Sigmoid colon (tissue), 7 donors: ENCODE measurements around the gene PCSK7. TPM values are rescaled to one million over a fixed set of nuclear protein-coding genes. Genes with fewer than 3 reads are reported as not detected.

Experiments
- DNase-seq: peaks from one replicate; pipeline ENCODE4 v3.0.0-alpha.2; 2019
- H3K27ac ChIP-seq, 4 donors: fragments of 200-600 bp; sonication (generic); one replicate each; pipeline ENCODE4 v1.5.1; 2016 to 2019; ENCODE audit warnings: mild to moderate bottlenecking in 1 of 4
- H3K27me3 ChIP-seq, 3 donors: fragments of 200-600 bp; sonication (generic); one replicate each; pipeline ENCODE4 v1.5.1; 2019; ENCODE audit warnings: mild to moderate bottlenecking in 1 of 3
- H3K36me3 ChIP-seq, 4 donors: fragments of 200-600 bp; sonication (generic); one replicate each; pipeline ENCODE4 v1.5.1; 2016 to 2019
- H3K4me1 ChIP-seq, 4 donors: fragments of 200-600 bp; sonication (generic); one replicate each; pipeline ENCODE4 v1.5.1; 2017 to 2019
- H3K4me3 ChIP-seq, 4 donors: fragments of 200-600 bp; sonication (generic); one replicate each; pipeline ENCODE4 v1.5.1; 2017 to 2019; ENCODE audit warnings: mild to moderate bottlenecking in 2 of 4, moderate library complexity in 1 of 4
- H3K9me3 ChIP-seq, 4 donors: fragments of 200-600 bp in 3 of 4; sonication (generic) in 3 of 4; one replicate each; pipeline versions ENCODE4 v1.5.1 to v1.6.1; 2013 to 2019
- EP300 ChIP-seq, 4 donors: sonication (generic); formaldehyde crosslinking; IDR thresholded peaks; one replicate each; pipeline ENCODE4 v1.6.1; 2017; ENCODE audit warnings: antibody characterized with exemption in 4 of 4
- POLR2A ChIP-seq, 2 donors: fragments of 450-650 bp; IDR thresholded peaks; one replicate each; pipeline ENCODE4 v1.6.1; 2016; ENCODE audit warnings: antibody characterized with exemption in 2 of 2, mild to moderate bottlenecking in 2 of 2, moderate library complexity in 2 of 2
- POLR2AphosphoS5 ChIP-seq, 4 donors: sonication (generic); formaldehyde crosslinking; IDR thresholded peaks; one replicate each; pipeline ENCODE4 v1.6.1; 2017; ENCODE audit warnings: antibody characterized with exemption in 4 of 4
- WGBS, 2 donors: extraction: QIAGEN DNeasy Blood & Tissue Kit; methylation state at CpG; one replicate each; pipeline ENCODE4 v1.1.7; 2013; 5-methylcytosine and 5-hydroxymethylcytosine counted together
- intact Hi-C: fragments of 100-400 bp; cut with DNase I; formaldehyde crosslinking; loops from one replicate; pipeline ENCODE4 v1.15.1; 2023
- polyA plus RNA-seq, 3 donors: library from polyadenylated mRNA; stranded (reverse); fragments of 200-250 nt; gene quantifications; one replicate each; pipeline ENCODE4 v1.2.3, GENCODE V29; 2013
- total RNA-seq, 4 donors: library from RNA; depleted of rRNA; stranded (reverse); fragments of >200 nt; gene quantifications; one replicate each; pipeline ENCODE4 v1.1.0, GENCODE V29; 2016
- TF ChIP-seq, protein P1 (sequence below), 4 experiments: fragments of 450-650 bp in 3 of 4; fragments of 200-600 bp in 1 of 4; IDR thresholded peaks; one replicate each; pipeline ENCODE4 v1.5.1; 2016 to 2019; ENCODE audit warnings: antibody characterized with exemption in 4 of 4, mild to moderate bottlenecking in 3 of 4, moderate library complexity in 2 of 4
- donor health status: healthy with polysubstance abuse.
- donor health status: Bipolar disorder and iron deficiency.
- donor health status: healthy.

The PCSK7 gene
- total and polyA plus RNA-seq, 7 donors, result 18.0 to 116 (median 29.8) TPM

DNA sequence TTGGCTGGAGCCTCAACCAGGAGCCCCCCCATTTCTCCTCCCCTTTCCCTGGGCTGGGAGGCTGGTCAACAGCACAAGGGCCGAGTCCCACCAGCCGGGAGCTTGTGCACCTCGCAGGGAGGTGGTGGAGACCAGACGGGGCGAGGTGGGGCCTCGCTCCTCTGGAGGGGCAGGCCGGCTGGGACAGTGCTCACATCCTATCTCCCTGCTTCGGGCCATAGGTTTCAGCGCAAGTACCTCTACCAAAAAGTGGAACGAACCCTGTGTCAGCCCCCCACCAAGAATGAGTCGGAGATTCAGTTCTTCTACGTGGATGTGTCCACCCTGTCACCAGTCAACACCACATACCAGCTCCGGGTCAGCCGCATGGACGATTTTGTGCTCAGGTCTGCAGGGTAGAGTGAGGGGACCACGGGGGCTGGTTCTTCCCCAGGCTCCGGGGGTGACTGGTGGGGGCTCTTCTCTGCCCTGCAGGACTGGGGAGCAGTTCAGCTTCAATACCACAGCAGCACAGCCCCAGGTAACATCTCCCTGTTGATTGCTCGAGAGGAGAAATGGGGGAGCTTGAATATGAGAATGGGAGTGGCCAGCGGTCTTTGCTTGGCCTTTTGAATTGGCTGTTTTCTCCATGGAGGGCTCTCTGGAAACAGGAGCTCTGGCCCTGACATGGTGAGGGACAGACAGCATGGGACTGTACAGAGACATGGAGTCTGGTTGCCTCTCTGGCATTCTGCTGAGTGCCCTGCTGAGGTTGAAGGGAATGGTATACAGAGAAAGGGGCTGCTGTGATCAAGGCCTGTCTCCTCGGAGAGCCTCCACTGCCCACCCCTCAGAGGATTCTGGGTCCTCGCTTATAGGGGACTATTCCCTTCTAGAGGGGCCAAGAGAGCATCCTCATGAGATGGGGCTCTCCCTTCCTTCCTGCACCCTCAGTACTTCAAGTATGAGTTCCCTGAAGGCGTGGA is 50.0 kb downstream of the PCSK7 start:
- 92 to 94% methylated on average over 22 of the region's 22 CpGs for WGBS, 2 donors
- Histone ChIP-seq H3K27me3 (no peaks in the 10 kb centered on the region), H3K4me3 (no peak overlapping the region), H3K4me1 (peaks cover 0 to 41% (median 32%) of the 10 kb centered on the region in 4 donors), H3K9me3 (no peaks in the 10 kb centered on the region), H3K36me3 (peaks cover 9 to 50% (median 17%) of the 10 kb centered on the region in 4 donors), H3K27ac (peak overlapping the region in 3 of 4 donors; percentile 7 to 48 (median 10))
- intact Hi-C loops, result loop anchor here (2.0 kb wide), 2 partner anchors 15 to 45 kb away; no protein-coding TSS in a partner anchor
- DNase-seq, result peak; percentile 63
- no peak for TF ChIP-seq POLR2A (IDR thresholded peaks at IDR 0.05)
- TF ChIP-seq, protein P1, sequence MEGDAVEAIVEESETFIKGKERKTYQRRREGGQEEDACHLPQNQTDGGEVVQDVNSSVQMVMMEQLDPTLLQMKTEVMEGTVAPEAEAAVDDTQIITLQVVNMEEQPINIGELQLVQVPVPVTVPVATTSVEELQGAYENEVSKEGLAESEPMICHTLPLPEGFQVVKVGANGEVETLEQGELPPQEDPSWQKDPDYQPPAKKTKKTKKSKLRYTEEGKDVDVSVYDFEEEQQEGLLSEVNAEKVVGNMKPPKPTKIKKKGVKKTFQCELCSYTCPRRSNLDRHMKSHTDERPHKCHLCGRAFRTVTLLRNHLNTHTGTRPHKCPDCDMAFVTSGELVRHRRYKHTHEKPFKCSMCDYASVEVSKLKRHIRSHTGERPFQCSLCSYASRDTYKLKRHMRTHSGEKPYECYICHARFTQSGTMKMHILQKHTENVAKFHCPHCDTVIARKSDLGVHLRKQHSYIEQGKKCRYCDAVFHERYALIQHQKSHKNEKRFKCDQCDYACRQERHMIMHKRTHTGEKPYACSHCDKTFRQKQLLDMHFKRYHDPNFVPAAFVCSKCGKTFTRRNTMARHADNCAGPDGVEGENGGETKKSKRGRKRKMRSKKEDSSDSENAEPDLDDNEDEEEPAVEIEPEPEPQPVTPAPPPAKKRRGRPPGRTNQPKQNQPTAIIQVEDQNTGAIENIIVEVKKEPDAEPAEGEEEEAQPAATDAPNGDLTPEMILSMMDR (IDR thresholded peaks at IDR 0.05), result no peak
- TF ChIP-seq EP300 (IDR thresholded peaks at IDR 0.05), result no peak
- no peak for TF ChIP-seq POLR2AphosphoS5 (IDR thresholded peaks at IDR 0.05)

DNA sequence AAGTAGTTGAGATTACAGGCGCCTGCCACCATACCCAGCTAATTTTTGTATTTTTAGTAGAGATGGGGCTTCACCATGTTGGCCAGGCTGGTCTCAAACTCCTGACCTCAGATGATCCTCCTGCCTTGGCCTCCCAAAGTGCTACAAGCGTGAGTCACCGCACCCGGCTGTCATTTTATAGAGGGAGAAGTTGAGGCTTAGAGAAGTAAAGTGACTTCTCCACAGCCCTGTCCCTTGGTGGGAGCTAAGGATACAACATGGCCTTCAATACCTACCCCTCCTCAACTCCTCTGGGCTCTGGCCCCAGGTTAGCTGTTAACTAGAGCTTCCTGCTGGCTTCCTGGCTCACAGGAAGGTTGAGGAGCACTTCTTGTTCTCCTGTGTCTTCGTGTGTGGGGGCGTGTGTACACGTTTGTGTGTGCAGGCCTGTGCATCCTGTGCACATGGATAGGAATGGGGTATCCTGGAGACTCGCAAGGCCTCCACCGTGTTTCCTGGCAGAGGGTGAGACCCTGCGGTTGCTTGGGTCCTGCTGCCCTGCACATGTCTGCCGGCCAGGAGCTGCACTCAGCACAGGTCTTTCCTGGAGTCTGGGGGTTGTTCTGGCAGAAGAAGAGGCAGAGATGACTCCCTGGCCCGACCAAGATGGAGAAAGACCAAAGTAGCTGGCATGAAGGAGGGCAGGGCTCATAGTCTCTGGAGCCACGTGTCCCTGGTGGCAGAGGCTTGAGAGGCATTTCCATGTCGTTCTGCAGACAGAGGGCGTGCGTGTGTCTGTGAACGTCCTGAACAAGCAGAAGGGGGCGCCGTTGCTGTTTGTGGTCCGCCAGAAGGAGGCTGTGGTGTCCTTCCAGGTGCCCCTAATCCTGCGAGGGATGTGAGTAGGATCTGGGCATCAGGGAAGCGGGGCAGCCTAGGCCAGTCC is 51.0 kb downstream of the PCSK7 start:
- no peak for TF ChIP-seq EP300 (IDR thresholded peaks at IDR 0.05)
- TF ChIP-seq, protein P1 (IDR thresholded peaks at IDR 0.05), result peak; percentile 79 to 95 (median 86)
- TF ChIP-seq POLR2AphosphoS5 (IDR thresholded peaks at IDR 0.05), result peak in 3 of 4 donors; percentile 44 to 57 (median 52)
- no peak for TF ChIP-seq POLR2A (IDR thresholded peaks at IDR 0.05)
- peaks cover 0 to 47% (median 35%) of the 10 kb centered on the region in 4 donors for H3K4me1 ChIP-seq
- WGBS, 2 donors, result 43 to 50% methylated on average over 22 of the region's 22 CpGs
- H3K27me3 ChIP-seq, result no peaks in the 10 kb centered on the region
- peak overlapping the region; percentile 92 to 99 (median 96) for H3K27ac ChIP-seq
- intact Hi-C loops, result loop anchor here (2.0 kb wide), 2 partner anchors 16 to 46 kb away; no protein-coding TSS in a partner anchor
- H3K9me3 ChIP-seq, result no peaks in the 10 kb centered on the region
- peaks cover 7 to 42% (median 17%) of the 10 kb centered on the region in 4 donors for H3K36me3 ChIP-seq
- peak overlapping the region in 1 of 4 donors; percentile 78 for H3K4me3 ChIP-seq
- DNase-seq, result peak; percentile 92

DNA sequence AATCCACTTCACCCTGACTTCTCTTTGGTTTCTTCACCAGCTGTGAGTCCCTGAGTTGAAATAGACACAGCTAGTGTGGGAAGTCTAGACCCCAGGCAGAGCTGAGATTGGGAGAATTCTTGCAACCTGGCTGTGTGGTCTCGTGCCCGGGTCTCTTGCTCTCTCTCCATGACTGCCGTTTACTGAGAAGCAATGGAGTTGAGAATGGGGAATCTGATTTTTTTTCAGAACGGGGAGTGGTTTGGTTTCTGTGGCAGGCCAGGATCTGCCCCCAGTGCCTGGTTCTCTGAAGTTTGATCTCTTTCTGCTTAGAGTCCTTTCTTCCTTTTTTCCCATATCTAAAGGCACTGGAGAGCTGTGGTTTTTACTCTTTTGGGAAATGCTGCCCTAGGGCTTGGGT is 51.9 kb downstream of the PCSK7 start:
- DNase-seq, result peak; percentile 62
- 26 to 39% methylated on average over 4 of the region's 4 CpGs for WGBS, 2 donors
- H3K9me3 ChIP-seq, result no peaks in the 10 kb centered on the region
- H3K4me1 ChIP-seq, result peaks cover 0 to 49% (median 35%) of the 10 kb centered on the region in 4 donors
- no peaks in the 10 kb centered on the region for H3K27me3 ChIP-seq
- intact Hi-C loops, result loop anchor here (2.0 kb wide), 2 partner anchors 17 to 47 kb away; no protein-coding TSS in a partner anchor
- peak in 1 of 4 donors; percentile 2 for TF ChIP-seq POLR2AphosphoS5 (IDR thresholded peaks at IDR 0.05)
- TF ChIP-seq, protein P1 (IDR thresholded peaks at IDR 0.05), result no peak
- peak overlapping the region; percentile 92 to 99 (median 96) for H3K27ac ChIP-seq
- H3K36me3 ChIP-seq, result peaks cover 7 to 33% (median 17%) of the 10 kb centered on the region in 4 donors
- peak overlapping the region; percentile 77 to 99 (median 88) for H3K4me3 ChIP-seq
